ENCODE data around the gene NEDD4. TPM values are rescaled to one million over a fixed set of nuclear protein-coding genes. Genes with fewer than 3 reads are reported as not detected.

The NEDD4 gene
- polyA plus RNA-seq, 3 donors = 1.2 to 3.8 (median 1.3) TPM

- Histone ChIP-seq H3K9me3 (replicated peaks in 1 of 2; ENCODE audit: control insufficient read depth in 1 of 2, insufficient read depth in 1 of 2, low read length in 2 of 2) (no peaks in the 10 kb centered on the region), H4K20me1 (ENCODE audit: insufficient read depth, low read length) (no peaks in the 10 kb centered on the region), H3K4me3 (replicated peaks in 1 of 3; ENCODE audit: low read depth in 2 of 3, low read length in 3 of 3) (no peak overlapping the region), H2AFZ (ENCODE audit: insufficient read depth, low read depth, low read length, poor library complexity, severe bottlenecking) (no peak overlapping the region), H3K79me2 (ENCODE audit: insufficient read depth, low read length) (no peaks in the 10 kb centered on the region), H3K4me2 (replicated peaks; ENCODE audit: extremely low read depth, low read length, poor library complexity, severe bottlenecking) (no peak overlapping the region), H3K9ac (ENCODE audit: insufficient read depth, low read length, poor library complexity, severe bottlenecking) (no peak overlapping the region), H3K36me3 (replicated peaks in 1 of 2; ENCODE audit: control insufficient read depth in 1 of 2, insufficient read depth in 2 of 2, low read length in 2 of 2) (no peaks in the 10 kb centered on the region), H3K27me3 (ENCODE audit: control insufficient read depth in 2 of 2, insufficient read depth in 2 of 2, low read length in 2 of 2) (no peaks in the 10 kb centered on the region), H3K4me1 (ENCODE audit: control insufficient read depth in 1 of 2, insufficient read depth in 2 of 2, low read length in 2 of 2) (no peaks in the 10 kb centered on the region), H3K27ac (ENCODE audit: low read depth in 1 of 2, low read length in 2 of 2) (no peak overlapping the region)
- H3K27ac Mint-ChIP-seq = no peak overlapping the region
- no peaks in the 10 kb centered on the region for H3K36me3 Mint-ChIP-seq
- H3K27me3 Mint-ChIP-seq (ENCODE audit: low read depth in 3 of 3) = no peaks in the 10 kb centered on the region
- H3K9me3 Mint-ChIP-seq = peaks cover 0 to 1% (median 0%) of the 10 kb centered on the region in 7 donors
- H3K4me1 Mint-ChIP-seq = peaks cover 10% of the 10 kb centered on the region
- H3K4me3 Mint-ChIP-seq = no peak overlapping the region
- WGBS (ENCODE audit: insufficient coverage) = 100% methylated on average over 2 of the region's 6 CpGs
- DNase-seq = peak in 2 of 3 donors; percentile 2 to 5
- intact Hi-C loops (cut with micrococcal nuclease) = no loop called here
- TF ChIP-seq CTCF (IDR thresholded peaks at IDR 0.05) = peak; percentile 73
Measured at GRCh38 chr15:55897560-55898336, 95.7 kb downstream of the NEDD4 start.

DNA sequence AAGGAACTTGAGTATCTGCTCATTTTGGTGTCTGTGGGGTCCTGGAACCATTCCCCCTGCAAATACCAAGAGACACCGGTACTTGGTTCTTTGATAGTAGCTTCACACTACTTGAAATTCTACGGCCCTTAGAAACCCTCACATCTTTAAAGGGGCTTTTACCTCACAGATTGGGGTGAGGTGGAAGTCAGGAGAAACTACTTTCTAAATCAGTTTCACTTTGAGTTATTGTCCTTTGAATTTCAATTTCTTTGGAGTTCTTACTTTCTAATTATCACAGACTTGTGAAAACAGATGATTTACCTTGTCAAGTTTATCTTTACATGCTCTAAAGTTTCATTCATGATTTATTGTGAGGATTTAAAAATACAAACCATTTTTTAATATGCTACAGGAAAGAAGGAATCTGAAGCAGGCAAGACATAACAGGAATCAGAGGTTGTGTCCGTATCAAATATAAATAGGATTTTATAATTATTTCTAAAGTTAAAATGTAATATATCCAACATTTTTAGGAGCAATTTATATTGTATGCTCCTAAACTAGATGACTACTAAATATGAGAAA is 98.9 kb downstream of the NEDD4 start:
- peaks cover 0 to 7% (median 0%) of the 10 kb centered on the region in 7 donors for H3K9me3 Mint-ChIP-seq
- Histone ChIP-seq H3K4me1 (ENCODE audit: control insufficient read depth in 1 of 2, insufficient read depth in 2 of 2, low read length in 2 of 2) (no peaks in the 10 kb centered on the region), H3K36me3 (replicated peaks in 1 of 2; ENCODE audit: control insufficient read depth in 1 of 2, insufficient read depth in 2 of 2, low read length in 2 of 2) (no peaks in the 10 kb centered on the region), H2AFZ (ENCODE audit: insufficient read depth, low read depth, low read length, poor library complexity, severe bottlenecking) (no peak overlapping the region), H3K4me2 (replicated peaks; ENCODE audit: extremely low read depth, low read length, poor library complexity, severe bottlenecking) (no peak overlapping the region), H3K4me3 (replicated peaks in 1 of 3; ENCODE audit: low read depth in 2 of 3, low read length in 3 of 3) (no peak overlapping the region), H3K9ac (ENCODE audit: insufficient read depth, low read length, poor library complexity, severe bottlenecking) (no peak overlapping the region), H3K79me2 (ENCODE audit: insufficient read depth, low read length) (no peaks in the 10 kb centered on the region), H3K27ac (ENCODE audit: low read depth in 1 of 2, low read length in 2 of 2) (no peak overlapping the region), H3K27me3 (ENCODE audit: control insufficient read depth in 2 of 2, insufficient read depth in 2 of 2, low read length in 2 of 2) (no peaks in the 10 kb centered on the region), H4K20me1 (ENCODE audit: insufficient read depth, low read length) (no peaks in the 10 kb centered on the region), H3K9me3 (replicated peaks in 1 of 2; ENCODE audit: control insufficient read depth in 1 of 2, insufficient read depth in 1 of 2, low read length in 2 of 2) (no peaks in the 10 kb centered on the region)
- H3K27ac Mint-ChIP-seq = no peak overlapping the region
- H3K4me1 Mint-ChIP-seq = peaks cover 10% of the 10 kb centered on the region
- WGBS (ENCODE audit: insufficient coverage) = no CpG with 5 or more reads among the region's 3 CpGs
- no peaks in the 10 kb centered on the region for H3K27me3 Mint-ChIP-seq (ENCODE audit: low read depth in 3 of 3)
- no peaks in the 10 kb centered on the region for H3K36me3 Mint-ChIP-seq
- intact Hi-C loops (cut with micrococcal nuclease) = no loop called here
- no peak for DNase-seq
- TF ChIP-seq CTCF (IDR thresholded peaks at IDR 0.05) = no peak
- no peak overlapping the region for H3K4me3 Mint-ChIP-seq
